Mammary epithelial cell (primary cell): ENCODE results near the gene RAD51B.

ENCODE experiments used
- EZH2 ChIP-seq: IDR thresholded peaks from 2 replicates; pipeline ENCODE4 v1.6.1; 2012; ENCODE audit warnings: low read length, inconsistent platforms, borderline replicate concordance
- TF ChIP-seq, protein P1 (sequence below), 2 donors: IDR thresholded peaks in 1 of 2; conservative IDR thresholded peaks in 1 of 2; 2 replicates each; pipeline ENCODE4 v1.5.1; 2011 to 2012; ENCODE audit warnings: inconsistent platforms in 2 of 2, low read length in 2 of 2, mild to moderate bottlenecking in 2 of 2, control low read depth in 1 of 2, low read depth in 1 of 2; ENCODE audit not compliant: insufficient read depth in 1 of 2; ENCODE audit errors: extremely low read depth in 1 of 2

DNA sequence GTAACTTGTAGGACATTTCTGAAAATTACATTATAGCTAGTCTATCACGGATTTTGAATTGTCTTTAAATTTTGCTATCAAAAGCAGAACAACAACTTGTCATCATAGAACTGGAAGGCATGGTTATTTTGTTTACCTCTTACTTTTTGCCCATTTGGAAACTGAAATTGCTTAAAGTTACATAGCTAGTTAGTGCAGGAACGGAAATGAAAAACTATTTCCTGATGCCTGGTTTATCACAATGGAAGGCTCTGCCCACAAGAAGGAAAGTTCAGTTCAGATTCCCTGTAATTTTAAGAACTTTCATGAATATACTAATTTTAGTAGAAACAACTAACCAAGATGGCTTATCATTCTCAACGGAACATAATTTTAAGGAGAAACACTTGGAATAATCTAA lies 427.7 kb downstream of the RAD51B start:
- TF ChIP-seq, protein P1, sequence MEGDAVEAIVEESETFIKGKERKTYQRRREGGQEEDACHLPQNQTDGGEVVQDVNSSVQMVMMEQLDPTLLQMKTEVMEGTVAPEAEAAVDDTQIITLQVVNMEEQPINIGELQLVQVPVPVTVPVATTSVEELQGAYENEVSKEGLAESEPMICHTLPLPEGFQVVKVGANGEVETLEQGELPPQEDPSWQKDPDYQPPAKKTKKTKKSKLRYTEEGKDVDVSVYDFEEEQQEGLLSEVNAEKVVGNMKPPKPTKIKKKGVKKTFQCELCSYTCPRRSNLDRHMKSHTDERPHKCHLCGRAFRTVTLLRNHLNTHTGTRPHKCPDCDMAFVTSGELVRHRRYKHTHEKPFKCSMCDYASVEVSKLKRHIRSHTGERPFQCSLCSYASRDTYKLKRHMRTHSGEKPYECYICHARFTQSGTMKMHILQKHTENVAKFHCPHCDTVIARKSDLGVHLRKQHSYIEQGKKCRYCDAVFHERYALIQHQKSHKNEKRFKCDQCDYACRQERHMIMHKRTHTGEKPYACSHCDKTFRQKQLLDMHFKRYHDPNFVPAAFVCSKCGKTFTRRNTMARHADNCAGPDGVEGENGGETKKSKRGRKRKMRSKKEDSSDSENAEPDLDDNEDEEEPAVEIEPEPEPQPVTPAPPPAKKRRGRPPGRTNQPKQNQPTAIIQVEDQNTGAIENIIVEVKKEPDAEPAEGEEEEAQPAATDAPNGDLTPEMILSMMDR (conservative IDR thresholded peaks at IDR 0.05 in 1 of 2, IDR thresholded peaks at IDR 0.05 in 1 of 2; ENCODE audit: extremely low read depth in 1 of 2, insufficient read depth in 1 of 2, low read depth in 1 of 2, low read length in 2 of 2): no peak
- TF ChIP-seq EZH2: no peak
